NCI-H82 treated with DMSO at 0.1 percent for 48 hours (cell line): Measurements from ENCODE around the gene HNRNPAB.
"Not testable (repeated sequence)": the region's sequence is repeated elsewhere in the genome, so short reads cannot be mapped to it uniquely, and the experiment has no call there.

ENCODE experiments used
- DNase-seq: peaks from one replicate; lab custom pipeline; 2025; ENCODE audit not compliant: unreplicated experiment; lab: John Stamatoyannopoulos, UW

Gene HNRNPAB

GRCh38 chr5:178241688-178242231 is 37.4 kb downstream of the HNRNPAB start:
- no peak for DNase-seq

DNA sequence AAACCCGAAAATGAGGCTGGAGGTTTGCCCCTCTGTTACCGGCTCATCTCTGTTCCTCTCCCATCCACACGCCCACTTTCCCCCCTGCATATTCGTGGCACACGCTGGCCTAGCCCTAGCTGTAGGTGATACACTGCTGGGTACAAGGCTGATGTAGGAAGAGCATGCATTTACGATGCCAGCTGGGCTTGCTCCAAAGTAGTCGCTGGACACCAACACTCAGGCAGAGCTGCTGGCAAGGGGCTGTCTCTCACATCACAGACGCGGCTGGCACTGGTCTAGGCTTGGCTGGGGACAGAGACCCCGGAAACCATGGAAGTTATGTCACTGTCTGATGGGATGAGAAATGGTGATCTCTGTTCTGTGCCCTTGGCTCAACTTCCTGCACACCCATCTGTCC is 38.1 kb downstream of the HNRNPAB start:
- DNase-seq: no peak

DNA sequence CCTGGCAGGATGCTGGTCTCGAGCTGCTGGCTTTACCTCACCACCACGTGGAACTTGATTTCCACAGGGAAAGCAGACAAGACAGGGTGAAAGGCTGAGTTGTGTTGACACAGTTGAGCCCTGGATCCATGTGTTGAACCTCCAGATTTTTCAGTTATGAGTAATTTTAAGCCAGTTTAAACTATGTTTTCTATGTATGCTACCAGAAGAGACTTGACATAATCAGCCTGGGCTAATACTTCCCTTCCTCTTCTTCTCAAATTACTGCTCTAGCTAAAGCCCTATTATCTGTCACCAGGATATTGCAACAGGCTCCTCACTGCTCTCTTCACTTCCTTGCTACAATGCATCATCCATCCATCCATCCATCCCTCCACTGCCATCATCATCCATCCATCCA is 40.2 kb downstream of the HNRNPAB start:
- DNase-seq: no peak

- no peak for DNase-seq
Measured at GRCh38 chr5:178245389-178245788, 41.1 kb downstream of the HNRNPAB start.

DNA sequence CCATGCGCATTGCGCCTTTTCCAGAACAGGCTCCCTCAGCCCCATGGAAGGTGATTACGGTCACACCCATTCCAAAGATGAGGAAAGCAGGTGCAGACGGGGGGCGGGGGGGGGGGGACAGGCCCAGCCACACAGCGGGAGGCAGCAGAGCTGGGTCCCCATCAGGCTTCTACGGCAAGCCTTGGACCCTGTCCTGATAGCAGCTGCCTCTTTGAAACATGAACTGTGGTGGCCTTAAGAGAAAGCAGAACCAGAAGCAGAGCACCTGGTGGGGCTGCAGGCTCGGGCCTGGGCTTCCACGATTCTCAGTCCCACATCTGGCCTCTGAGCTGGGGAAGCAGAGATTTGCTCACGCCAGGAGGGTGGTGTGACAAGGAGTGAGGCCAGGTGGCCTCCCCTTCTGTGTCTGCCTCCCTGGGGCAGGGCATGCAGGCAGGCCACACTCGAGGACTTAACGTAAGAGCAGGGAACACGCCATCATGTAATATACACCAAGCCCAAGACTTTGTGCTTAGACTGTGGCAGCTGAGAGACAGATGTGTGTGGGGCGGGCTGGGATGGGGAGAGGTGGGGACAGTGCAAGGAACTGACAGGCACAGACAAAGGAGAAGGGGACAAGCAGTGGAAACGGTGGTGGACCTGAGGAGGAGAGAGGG is 42.4 kb downstream of the HNRNPAB start:
- no peak for DNase-seq

GRCh38 chr5:178247481-178248456 is 43.4 kb downstream of the HNRNPAB start:
- no peak for DNase-seq

DNA sequence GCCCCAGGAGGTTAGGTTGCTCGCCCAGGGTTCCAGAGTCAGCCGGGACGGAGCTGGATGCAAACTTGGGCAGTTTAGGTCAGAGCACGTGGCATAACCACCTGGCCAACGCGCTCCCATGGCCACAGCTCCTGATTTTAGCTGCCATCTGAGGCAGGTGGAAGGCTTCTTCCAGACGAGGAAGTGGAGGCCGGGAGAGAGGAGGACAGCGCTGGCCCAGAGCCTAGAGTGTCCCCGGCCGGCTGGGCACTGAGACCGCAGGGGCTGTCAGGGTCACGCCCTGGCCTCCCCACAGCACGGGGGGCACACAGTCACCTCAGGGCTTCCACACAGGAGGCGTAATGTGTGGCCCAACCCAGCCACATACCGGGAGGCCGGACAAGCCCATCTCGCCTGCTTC is 44.4 kb downstream of the HNRNPAB start:
- no peak for DNase-seq

GRCh38 chr5:178249191-178249989 is 45.1 kb downstream of the HNRNPAB start:
- no peak for DNase-seq

- no peak for DNase-seq
Measured at GRCh38 chr5:178250263-178250662, 45.9 kb downstream of the HNRNPAB start.

GRCh38 chr5:178252258-178252657 is 47.9 kb downstream of the HNRNPAB start:
- no peak for DNase-seq

GRCh38 chr5:178253632-178254031 is 49.3 kb downstream of the HNRNPAB start:
- DNase-seq: not testable (repeated sequence)

DNA sequence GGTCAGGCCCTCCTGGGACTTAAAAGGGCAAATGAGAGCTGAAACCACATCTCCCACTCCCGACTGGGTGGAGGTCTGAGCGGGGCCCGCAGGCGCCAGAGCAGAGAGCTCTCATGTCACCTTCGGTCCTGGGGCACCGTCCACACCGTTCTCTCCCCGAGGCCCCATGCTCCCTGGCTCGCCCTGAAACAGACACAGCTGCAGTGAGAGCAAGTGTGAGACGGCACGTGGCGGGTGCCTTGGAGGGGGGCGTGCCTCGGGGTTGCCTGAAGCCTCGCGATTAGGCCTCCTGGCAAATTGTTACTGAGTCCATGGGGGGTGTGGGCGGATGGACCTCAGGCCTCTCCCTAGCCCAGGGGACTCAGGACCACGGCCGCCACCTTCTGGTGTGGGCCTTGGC is 52.4 kb downstream of the HNRNPAB start:
- DNase-seq: no peak

- DNase-seq: no peak
Measured at GRCh38 chr5:178257650-178258049, 53.3 kb downstream of the HNRNPAB start.

DNA sequence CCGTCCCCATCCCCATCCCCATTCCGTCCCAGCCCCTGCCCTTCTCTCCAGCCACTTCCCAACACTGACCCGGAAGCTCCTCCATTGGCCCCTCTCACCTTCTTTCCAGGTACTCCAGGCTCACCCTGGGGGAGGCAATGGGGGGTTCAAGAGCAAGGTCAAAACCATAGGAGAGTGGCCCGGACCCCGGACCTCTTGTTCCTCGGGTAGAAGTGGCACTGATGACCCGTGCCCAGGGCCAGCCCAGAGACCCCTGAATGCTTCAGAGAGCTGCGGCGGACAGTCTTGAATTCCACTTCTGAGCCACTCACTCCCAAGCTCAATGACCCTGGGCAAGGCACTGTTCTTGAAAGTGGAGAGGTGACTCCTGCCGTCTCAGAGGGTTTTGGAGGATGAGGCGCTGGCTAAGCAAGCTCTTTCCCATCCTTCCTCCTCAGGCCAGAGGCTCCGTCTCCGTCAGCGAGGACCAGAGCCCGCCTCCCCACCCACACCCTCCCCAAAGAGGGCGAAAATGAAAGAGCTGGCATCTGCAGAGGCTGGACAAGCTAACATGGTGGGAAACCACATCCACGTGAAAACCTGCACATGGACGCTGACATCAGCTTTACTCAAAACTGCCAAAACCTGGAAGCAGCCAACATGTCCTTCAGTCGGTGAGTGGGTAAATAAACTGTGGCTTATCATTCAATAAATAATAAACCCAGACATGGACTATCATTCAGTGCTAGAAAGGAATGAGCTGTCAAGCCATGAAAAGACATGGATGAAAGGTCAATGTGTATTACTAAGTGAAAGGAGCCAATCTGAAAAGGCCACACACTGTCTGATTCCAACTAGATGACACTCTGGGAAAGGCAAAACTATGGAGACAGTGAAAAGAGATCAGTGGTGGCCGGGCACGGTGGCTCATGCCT is 55.5 kb downstream of the HNRNPAB start:
- DNase-seq: no peak
